Measurements from ENCODE around the gene CHSY1.
"Not testable (repeated sequence)": the region's sequence is repeated elsewhere in the genome, so short reads cannot be mapped to it uniquely, and the experiment has no call there.

The CHSY1 gene

GRCh38 chr15:101126618-101127505 lies 125.0 kb downstream of the CHSY1 start:
- peak overlapping the region; percentile 87 for H3K9ac ChIP-seq (ENCODE audit: low read length)
- H2AFZ ChIP-seq (ENCODE audit: low read depth, low read length) = no peak overlapping the region
- H2BK120ac ChIP-seq (ENCODE audit: low read depth, low read length) = peak overlapping the region; percentile 81
- peaks cover 14% of the 10 kb centered on the region for H3K4me1 ChIP-seq (ENCODE audit: control insufficient read depth, insufficient read depth, low read depth, low read length)
- H3K27me3 ChIP-seq (ENCODE audit: control insufficient read depth in 1 of 2, insufficient read depth in 1 of 2, low read length in 2 of 2) = no peaks in the 10 kb centered on the region
- H3K4me2 ChIP-seq (ENCODE audit: low read length, poor library complexity, severe bottlenecking) = no peak overlapping the region
- no peaks in the 10 kb centered on the region for H3K36me3 ChIP-seq (ENCODE audit: control insufficient read depth in 1 of 2, insufficient read depth in 2 of 2, low read depth in 1 of 2, low read length in 2 of 2)
- H3K23ac ChIP-seq (ENCODE audit: low read length in 2 of 2) = no peak overlapping the region
- WGBS = 46% methylated on average over 11 of the region's 11 CpGs
- H4K91ac ChIP-seq (ENCODE audit: low read length) = peak overlapping the region; percentile 81
- peak overlapping the region; percentile 84 to 94 for H2BK12ac ChIP-seq (ENCODE audit: low read length in 2 of 2)
- H3K18ac ChIP-seq (ENCODE audit: low read depth in 1 of 2, low read length in 2 of 2) = peak overlapping the region; percentile 79 to 92
- peak overlapping the region in 1 of 2 experiments; percentile 33 for H3K4me3 ChIP-seq (ENCODE audit: insufficient read depth in 1 of 2, low read depth in 1 of 2, low read length in 2 of 2)
- H2AK5ac ChIP-seq (ENCODE audit: low read length, severe bottlenecking) = peak overlapping the region; percentile 81
- H2BK15ac ChIP-seq (ENCODE audit: low read depth, poor library complexity, severe bottlenecking) = no peak overlapping the region
- peak overlapping the region; percentile 46 for H2BK5ac ChIP-seq (ENCODE audit: low read depth, low read length, poor library complexity, severe bottlenecking)
- peaks cover 1% of the 10 kb centered on the region for H3K79me1 ChIP-seq (replicated peaks; ENCODE audit: low read length, poor library complexity, severe bottlenecking)
- no peak overlapping the region for H3K14ac ChIP-seq (ENCODE audit: low read length in 2 of 2)
- peak overlapping the region; percentile 97 for H3K27ac ChIP-seq (ENCODE audit: low read length, poor library complexity, severe bottlenecking)
- DNase-seq = peak; percentile 50
- peak overlapping the region; percentile 64 to 73 for H3K4ac ChIP-seq (ENCODE audit: low read depth in 1 of 2, low read length in 2 of 2)
- H4K8ac ChIP-seq (ENCODE audit: low read length) = peak overlapping the region; percentile 84
- H3K9me3 ChIP-seq (ENCODE audit: control insufficient read depth, low read length) = no peaks in the 10 kb centered on the region

GRCh38 chr15:101125881-101126428 lies 125.9 kb downstream of the CHSY1 start:
- H2BK120ac ChIP-seq (ENCODE audit: low read depth, low read length); H3K9ac ChIP-seq (ENCODE audit: low read length); H3K23ac ChIP-seq (ENCODE audit: low read length in 2 of 2); H3K4me3 ChIP-seq (ENCODE audit: insufficient read depth in 1 of 2, low read depth in 1 of 2, low read length in 2 of 2); H3K27me3 ChIP-seq (ENCODE audit: control insufficient read depth in 1 of 2, insufficient read depth in 1 of 2, low read length in 2 of 2); DNase-seq; H3K4ac ChIP-seq (ENCODE audit: low read depth in 1 of 2, low read length in 2 of 2); H2AFZ ChIP-seq (ENCODE audit: low read depth, low read length); H4K8ac ChIP-seq (ENCODE audit: low read length); H3K14ac ChIP-seq (ENCODE audit: low read length in 2 of 2); H3K36me3 ChIP-seq (ENCODE audit: control insufficient read depth in 1 of 2, insufficient read depth in 2 of 2, low read depth in 1 of 2, low read length in 2 of 2); H4K91ac ChIP-seq (ENCODE audit: low read length); H3K9me3 ChIP-seq (ENCODE audit: control insufficient read depth, low read length); H2BK5ac ChIP-seq (ENCODE audit: low read depth, low read length, poor library complexity, severe bottlenecking); H3K4me2 ChIP-seq (ENCODE audit: low read length, poor library complexity, severe bottlenecking); H2BK12ac ChIP-seq (ENCODE audit: low read length in 2 of 2); H3K27ac ChIP-seq (ENCODE audit: low read length, poor library complexity, severe bottlenecking); H3K79me1 ChIP-seq (replicated peaks; ENCODE audit: low read length, poor library complexity, severe bottlenecking); H3K18ac ChIP-seq (ENCODE audit: low read depth in 1 of 2, low read length in 2 of 2); H2BK15ac ChIP-seq (ENCODE audit: low read depth, poor library complexity, severe bottlenecking): not testable (repeated sequence)
- Histone ChIP-seq H2AK5ac (ENCODE audit: low read length, severe bottlenecking) (peak overlapping the region; percentile 89), H3K4me1 (ENCODE audit: control insufficient read depth, insufficient read depth, low read depth, low read length) (peaks cover 23% of the 10 kb centered on the region)
- 72% methylated on average over 12 of the region's 13 CpGs for WGBS
